OCI-LY7 (cell line): Measurements from ENCODE around the gene CETP. TPM values are rescaled to one million over a fixed set of nuclear protein-coding genes. Genes with fewer than 3 reads are reported as not detected.
"Not testable (repeated sequence)": the region's sequence is repeated elsewhere in the genome, so short reads cannot be mapped to it uniquely, and the experiment has no call there.

ENCODE experiments used
- BruUV-seq: library from RNA; stranded (reverse); fragments of 400-500 nt; replicated peaks from 2 replicates; lab custom pipeline; 2021; lab: Mats Ljungman, UMichigan
- CTCF ChIA-PET: fragments of 300-600 bp; sonication (Branson Sonifier 250); formaldehyde crosslinking; loops from one replicate; lab custom pipeline; 2022; ENCODE audit warnings: antibody characterized with exemption; ENCODE audit not compliant: unreplicated experiment; lab: Charles Lee
- POLR2A ChIA-PET: fragments of 300-600 bp; sonication (Branson Sonifier 250); formaldehyde crosslinking; loops from one replicate; lab custom pipeline; 2022; ENCODE audit warnings: antibody characterized with exemption; lab: Charles Lee
- DNase-seq: peaks from one replicate; pipeline ENCODE4 v3.0.0-alpha.2; 2015; ENCODE audit warnings: low spot score
- H2AFZ ChIP-seq: fragments of 200-600 bp; sonication (generic), shearing (Covaris generic); 2 replicates; pipeline ENCODE4 v1.6.1; 2014; ENCODE audit warnings: mild to moderate bottlenecking, antibody characterized with exemption, low read length, moderate library complexity
- H3K27ac ChIP-seq: fragments of 200-600 bp; sonication (generic); 2 replicates; pipeline ENCODE4 v1.5.1; 2014; ENCODE audit warnings: mixed run types, low read depth, mild to moderate bottlenecking, moderate library complexity, low read length, inconsistent platforms; ENCODE audit not compliant: poor library complexity, severe bottlenecking
- H3K36me3 ChIP-seq: fragments of 200-600 bp; sonication (generic); 2 replicates; pipeline ENCODE4 v1.6.1; 2014; ENCODE audit warnings: mild to moderate bottlenecking, antibody characterized with exemption, low read length, moderate library complexity, mixed read lengths; ENCODE audit not compliant: insufficient read depth
- H3K4me1 ChIP-seq: fragments of 200-600 bp; sonication (generic); 2 replicates; pipeline ENCODE4 v1.5.1; 2014; ENCODE audit warnings: mild to moderate bottlenecking, low read length; ENCODE audit not compliant: insufficient read depth, poor library complexity, severe bottlenecking
- H3K4me2 ChIP-seq: fragments of 200-600 bp; sonication (generic); 2 replicates; pipeline ENCODE4 v1.6.1; 2014; ENCODE audit warnings: mild to moderate bottlenecking, low read length
- H3K4me3 ChIP-seq: fragments of 200-600 bp; sonication (generic); 2 replicates; pipeline ENCODE4 v1.5.1; 2014; ENCODE audit warnings: mild to moderate bottlenecking, low read depth, low read length; ENCODE audit not compliant: poor library complexity, severe bottlenecking
- H3K79me2 ChIP-seq: fragments of 200-600 bp; sonication (generic); 2 replicates; pipeline ENCODE4 v1.6.1; 2016; ENCODE audit warnings: low read depth, mild to moderate bottlenecking, low read length, moderate library complexity, mixed read lengths; ENCODE audit not compliant: insufficient read depth
- H3K9me2 ChIP-seq: fragments of 200-600 bp; sonication (generic); 2 replicates; pipeline ENCODE4 v1.6.1; 2016; ENCODE audit warnings: mild to moderate bottlenecking, low read length, mixed read lengths; ENCODE audit not compliant: insufficient read depth
- H3K9me3 ChIP-seq: fragments of 200-600 bp; sonication (generic); 2 replicates; pipeline ENCODE4 v1.6.1; 2014; ENCODE audit warnings: mild to moderate bottlenecking, mixed run types, low read length, mixed read lengths
- H4K20me1 ChIP-seq: fragments of 200-600 bp; sonication (generic); 2 replicates; pipeline ENCODE4 v1.6.1; 2014; ENCODE audit warnings: mild to moderate bottlenecking, antibody characterized with exemption, low read length, moderate library complexity, mixed read lengths; ENCODE audit not compliant: insufficient read depth
- CTCF ChIP-seq: fragments of 200-600 bp; sonication (generic); conservative IDR thresholded peaks from 2 replicates; pipeline ENCODE4 v1.5.1; 2014; ENCODE audit warnings: mild to moderate bottlenecking, antibody characterized with exemption, low read length, moderate library complexity, mixed read lengths
- EZH2phosphoT487 ChIP-seq: fragments of 200-600 bp; sonication (generic); IDR thresholded peaks from 2 replicates; pipeline ENCODE4 v1.6.1; 2018; ENCODE audit warnings: low read depth, borderline replicate concordance, mild to moderate bottlenecking, mixed run types, antibody characterized with exemption, low read length, moderate library complexity, mixed read lengths
- intact Hi-C: fragments of 100-400 bp; cut with micrococcal nuclease; formaldehyde crosslinking; loops from one replicate; pipeline ENCODE4 v1.10.0; 2022; ENCODE audit not compliant: unreplicated experiment
- total RNA-seq, 2 experiments: library from RNA; depleted of rRNA in 1 of 2; stranded (reverse); fragments of >200 nt in 1 of 2; shearing (Covaris generic) in 1 of 2; gene quantifications; 2 replicates each; pipeline ENCODE4 v1.2.3, GENCODE V29; 2014 to 2022

Gene CETP
- total RNA-seq, 2 experiments from 2014 or later: 0.54 to 0.65 TPM

- Histone ChIP-seq H3K4me2 (peak overlapping the region; percentile 82), H4K20me1 (peaks cover 47% of the 10 kb centered on the region), H3K9me2 (no peaks in the 10 kb centered on the region), H3K9me3 (no peaks in the 10 kb centered on the region), H3K27ac (peak overlapping the region; percentile 94), H3K4me1 (peaks cover 66% of the 10 kb centered on the region), H3K4me3 (peak overlapping the region; percentile 95), H3K79me2 (peaks cover 60% of the 10 kb centered on the region), H2AFZ (no peak overlapping the region), H3K36me3 (peaks cover 59% of the 10 kb centered on the region)
- intact Hi-C loops: loop anchor here (1.0 kb wide), 1 partner anchor 66 kb away; no protein-coding TSS in a partner anchor
- DNase-seq: peak; percentile 66
- no TSS peak for BruUV-seq
- no peak for TF ChIP-seq EZH2phosphoT487
- TF ChIP-seq CTCF: no peak
- ChIA-PET CTCF (interaction anchor here (0.8 kb wide), 1 partner anchor 19 kb away, joined by 3 read pairs; no protein-coding TSS in a partner anchor), POLR2A (interaction anchor here (1.4 to 9.8 kb wide), 2 partner anchors 9 to 17 kb away, joined by 5 to 256 read pairs; no protein-coding TSS in a partner anchor)
These were observed 28.8 kb upstream of the CETP start for GRCh38 chr16:56932721-56933619.

GRCh38 chr16:56933828-56934598 lies 27.7 kb upstream of the CETP start:
- no peaks in the 10 kb centered on the region for H3K9me3 ChIP-seq
- no peaks in the 10 kb centered on the region for H3K9me2 ChIP-seq
- BruUV-seq: TSS peak; percentile 45
- DNase-seq: no peak
- peak overlapping the region; percentile 94 for H3K27ac ChIP-seq
- peaks cover 71% of the 10 kb centered on the region for H3K79me2 ChIP-seq
- H3K4me2 ChIP-seq: peak overlapping the region; percentile 82
- ChIA-PET CTCF (no interaction called here), POLR2A (interaction anchor here (9.8 kb wide), 1 partner anchor 18 kb away, joined by 256 read pairs; no protein-coding TSS in a partner anchor)
- TF ChIP-seq CTCF: no peak
- no peak for TF ChIP-seq EZH2phosphoT487
- H4K20me1 ChIP-seq: peaks cover 50% of the 10 kb centered on the region
- intact Hi-C loops: no loop called here
- peaks cover 69% of the 10 kb centered on the region for H3K4me1 ChIP-seq
- peak overlapping the region; percentile 95 for H3K4me3 ChIP-seq
- H3K36me3 ChIP-seq: peaks cover 70% of the 10 kb centered on the region
- H2AFZ ChIP-seq: no peak overlapping the region

- Histone ChIP-seq H3K4me1 (peaks cover 69% of the 10 kb centered on the region), H3K36me3 (peaks cover 76% of the 10 kb centered on the region), H4K20me1 (peaks cover 57% of the 10 kb centered on the region), H3K4me3 (peak overlapping the region; percentile 95), H3K27ac (peak overlapping the region; percentile 94), H3K4me2 (peak overlapping the region; percentile 82), H3K79me2 (peaks cover 77% of the 10 kb centered on the region)
- DNase-seq, H2AFZ ChIP-seq, BruUV-seq, CTCF ChIA-PET, H3K9me3 ChIP-seq, H3K9me2 ChIP-seq, intact Hi-C loops: not testable (repeated sequence)
- POLR2A ChIA-PET: interaction anchor here (9.8 kb wide), 1 partner anchor 19 kb away, joined by 256 read pairs; no protein-coding TSS in a partner anchor
These were observed 27.1 kb upstream of the CETP start for GRCh38 chr16:56934599-56935145.
